Ishikawa (cell line): ENCODE results near the gene CDH23.

Experiments
- CEBPB ChIP-seq: IDR thresholded peaks from 2 replicates; pipeline ENCODE4 v1.6.1; 2012
- NFIC ChIP-seq: IDR thresholded peaks from 2 replicates; pipeline ENCODE4 v1.6.1; 2012
- RAD21 ChIP-seq: IDR thresholded peaks from 2 replicates; pipeline ENCODE4 v1.6.1; 2012; ENCODE audit warnings: low read depth
- TEAD4 ChIP-seq: IDR thresholded peaks from 2 replicates; pipeline ENCODE4 v1.6.1; 2012

DNA sequence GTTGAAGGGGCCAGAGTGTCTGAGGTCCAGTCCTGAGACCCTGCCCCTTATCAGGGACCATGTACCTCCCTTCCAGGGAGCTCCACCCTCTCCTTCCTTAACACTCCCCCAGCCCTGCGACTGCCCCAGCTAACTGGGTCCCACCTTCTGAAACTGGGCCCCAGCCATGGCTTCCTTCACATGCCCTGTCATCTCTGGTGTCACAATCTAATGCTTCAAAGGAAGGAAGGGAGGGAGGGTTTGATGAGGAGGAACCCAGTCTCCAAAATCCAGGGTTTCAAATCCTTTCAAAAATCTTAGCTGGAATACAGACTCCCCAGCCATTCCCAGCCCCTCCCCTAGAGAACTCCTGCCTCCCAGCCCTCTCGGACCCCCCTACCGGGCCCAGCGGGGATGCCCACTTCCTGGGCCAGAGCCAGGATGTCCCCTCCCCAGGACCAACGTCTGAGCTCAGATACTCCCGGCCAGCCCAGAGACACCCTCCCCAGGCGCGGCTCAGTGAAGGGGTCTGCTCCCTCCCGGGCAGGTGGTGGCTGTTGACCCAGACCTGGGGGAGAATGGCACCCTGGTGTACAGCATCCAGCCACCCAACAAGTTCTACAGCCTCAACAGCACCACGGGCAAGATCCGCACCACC is 304.9 kb downstream of the CDH23 start:
- TF ChIP-seq NFIC (no peak), TEAD4 (no peak), RAD21 (no peak), CEBPB (no peak)
